Testis (tissue), 2 donors: ENCODE measurements around the gene MAML2.

Source experiments
- POLR2A ChIP-seq: fragments of 450-650 bp; IDR thresholded peaks from one replicate; pipeline ENCODE4 v1.6.1; 2017; ENCODE audit warnings: antibody characterized with exemption, mild to moderate bottlenecking, moderate library complexity
- TF ChIP-seq, protein P1 (sequence below), 3 experiments: fragments of 450-650 bp in 2 of 3; fragments of 200-600 bp in 1 of 3; sonication (generic) in 1 of 3; IDR thresholded peaks; one replicate each; pipeline ENCODE4 v1.5.1; 2016 to 2019; ENCODE audit warnings: antibody characterized with exemption in 3 of 3, mild to moderate bottlenecking in 2 of 3, moderate library complexity in 1 of 3

DNA sequence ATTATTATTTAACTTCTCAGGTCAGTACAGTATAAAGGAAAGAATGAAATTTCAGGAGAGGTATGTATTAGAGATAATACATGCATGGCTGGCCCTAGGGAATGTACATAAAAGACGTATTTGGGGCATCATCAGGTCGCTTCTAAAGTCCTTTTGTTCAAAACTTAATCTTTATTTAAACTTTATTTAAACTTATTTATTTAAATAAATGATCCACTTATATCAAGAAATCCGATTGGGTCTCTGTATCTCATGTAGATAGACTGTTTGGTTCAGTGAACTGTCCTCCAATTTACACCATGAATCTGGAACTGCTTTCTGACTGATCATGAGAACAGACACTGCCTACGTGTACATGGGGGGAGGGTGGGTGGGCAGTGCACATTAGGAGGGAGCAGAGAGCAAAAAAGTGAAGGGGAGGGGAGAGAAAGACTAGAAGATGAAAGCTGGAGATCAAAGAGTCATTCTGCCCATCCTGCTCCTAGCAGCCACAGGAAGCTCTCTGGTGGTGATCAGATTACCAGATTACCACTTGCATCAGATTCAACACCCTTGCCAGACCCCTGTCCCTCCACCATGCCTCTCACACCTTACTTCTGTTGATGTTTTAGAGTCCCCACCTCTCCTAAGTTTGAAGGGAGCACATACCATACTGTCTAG is 327.0 kb downstream of the MAML2 start:
- TF ChIP-seq, protein P1, sequence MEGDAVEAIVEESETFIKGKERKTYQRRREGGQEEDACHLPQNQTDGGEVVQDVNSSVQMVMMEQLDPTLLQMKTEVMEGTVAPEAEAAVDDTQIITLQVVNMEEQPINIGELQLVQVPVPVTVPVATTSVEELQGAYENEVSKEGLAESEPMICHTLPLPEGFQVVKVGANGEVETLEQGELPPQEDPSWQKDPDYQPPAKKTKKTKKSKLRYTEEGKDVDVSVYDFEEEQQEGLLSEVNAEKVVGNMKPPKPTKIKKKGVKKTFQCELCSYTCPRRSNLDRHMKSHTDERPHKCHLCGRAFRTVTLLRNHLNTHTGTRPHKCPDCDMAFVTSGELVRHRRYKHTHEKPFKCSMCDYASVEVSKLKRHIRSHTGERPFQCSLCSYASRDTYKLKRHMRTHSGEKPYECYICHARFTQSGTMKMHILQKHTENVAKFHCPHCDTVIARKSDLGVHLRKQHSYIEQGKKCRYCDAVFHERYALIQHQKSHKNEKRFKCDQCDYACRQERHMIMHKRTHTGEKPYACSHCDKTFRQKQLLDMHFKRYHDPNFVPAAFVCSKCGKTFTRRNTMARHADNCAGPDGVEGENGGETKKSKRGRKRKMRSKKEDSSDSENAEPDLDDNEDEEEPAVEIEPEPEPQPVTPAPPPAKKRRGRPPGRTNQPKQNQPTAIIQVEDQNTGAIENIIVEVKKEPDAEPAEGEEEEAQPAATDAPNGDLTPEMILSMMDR (IDR thresholded peaks at IDR 0.05) = no peak
- no peak for TF ChIP-seq POLR2A
